HG02798 (cell line): Measurements from ENCODE around the gene ZNF780A.
"Not testable (repeated sequence)": the region's sequence is repeated elsewhere in the genome, so short reads cannot be mapped to it uniquely, and the experiment has no call there.

Experiments
- ATAC-seq: cut with Tn5 transposase; IDR thresholded peaks from one replicate; pipeline ENCODE4 v1.9.1; 2021; ENCODE audit warnings: mild to moderate bottlenecking; ENCODE audit not compliant: unreplicated experiment, poor library complexity

The ZNF780A gene

GRCh38 chr19:40090241-40091204 lies at the start of gene ZNF780A:
Gene ZNF780A, minus strand, starts transcription at chr19:40090943. Its CDS starts 6,190 bp downstream, at chr19:40084753.
- peak; percentile 87 for ATAC-seq

DNA sequence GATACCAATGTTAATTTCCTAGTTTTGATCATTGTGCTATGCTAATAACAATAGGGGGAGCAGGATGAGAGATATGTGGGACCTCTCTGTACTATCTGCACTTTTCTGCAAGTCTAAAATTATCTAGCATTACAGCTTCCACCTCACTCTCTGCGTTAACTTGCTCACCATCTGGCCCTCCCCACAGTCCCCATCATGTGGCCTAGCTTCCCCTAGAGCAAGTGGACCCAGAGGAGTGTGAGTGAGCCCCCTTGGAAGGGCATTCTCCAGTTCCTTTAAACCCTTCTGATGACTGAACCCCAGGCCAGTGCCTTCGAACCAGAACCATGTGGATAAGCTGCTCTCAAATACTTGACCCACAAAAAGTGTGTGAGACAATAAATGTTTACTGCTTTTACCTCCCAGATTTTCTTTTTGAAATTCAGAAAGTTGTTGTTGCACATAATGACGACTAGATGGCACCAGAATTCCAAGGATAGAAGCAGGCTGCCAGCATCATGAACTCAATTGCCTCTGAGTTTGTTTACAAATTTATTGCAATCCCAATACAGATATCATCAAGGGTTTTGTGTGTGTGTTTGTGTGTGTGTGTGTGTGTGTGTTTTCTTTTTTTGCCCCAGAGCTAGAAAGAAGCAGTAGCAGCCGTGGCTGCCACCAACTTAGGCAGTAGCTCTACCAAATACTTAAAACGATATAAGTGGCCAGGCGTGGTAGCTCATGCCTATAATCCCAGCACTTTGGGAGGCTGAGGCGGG lies 49.0 kb upstream of the ZNF780A start:
- ATAC-seq = no peak

DNA sequence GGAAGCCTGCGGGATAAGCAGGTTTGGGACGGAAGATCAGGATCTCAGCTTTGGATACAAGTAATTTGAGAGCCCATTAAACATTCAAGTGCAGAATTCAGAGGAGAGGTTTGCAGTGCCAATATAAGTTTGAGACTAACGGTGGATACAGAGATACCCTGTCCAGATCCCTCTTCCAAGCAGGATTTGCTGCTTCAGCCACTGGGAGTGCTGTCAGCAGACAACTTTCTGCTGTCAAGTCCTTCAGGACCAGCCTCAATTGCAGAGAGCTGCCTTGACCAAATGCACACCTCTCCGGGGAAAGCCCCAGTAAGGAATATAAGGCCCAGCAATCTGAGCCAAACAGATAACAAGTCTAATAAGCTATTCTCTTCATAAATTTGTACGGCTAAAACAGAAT lies 46.1 kb upstream of the ZNF780A start:
- ATAC-seq = no peak

GRCh38 chr19:40134866-40135265 lies 44.1 kb upstream of the ZNF780A start:
- ATAC-seq = no peak

- ATAC-seq = no peak
These were observed 42.7 kb upstream of the ZNF780A start for GRCh38 chr19:40133491-40133890.

GRCh38 chr19:40130013-40130412 lies 39.3 kb upstream of the ZNF780A start:
- no peak for ATAC-seq

GRCh38 chr19:40129425-40129824 lies 38.7 kb upstream of the ZNF780A start:
- no peak for ATAC-seq

DNA sequence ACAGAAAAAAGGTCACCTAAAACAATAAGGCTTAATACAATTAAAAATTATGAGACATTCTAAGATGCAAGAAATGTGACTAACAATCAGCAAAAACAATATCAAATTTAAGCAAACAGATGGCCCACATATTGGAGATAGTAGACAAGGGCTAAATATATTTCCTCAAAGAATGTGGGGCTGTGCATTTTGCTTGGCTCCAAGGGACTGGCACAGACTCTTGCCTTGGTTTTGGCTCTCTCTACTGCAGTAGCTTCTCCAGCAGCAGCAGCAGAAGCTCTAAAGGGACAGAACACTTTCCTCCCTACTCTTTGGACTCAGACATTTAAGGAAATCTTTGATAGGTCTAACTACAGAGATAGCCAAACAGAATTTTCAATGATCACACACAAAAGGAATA lies 38.2 kb upstream of the ZNF780A start:
- ATAC-seq = no peak

DNA sequence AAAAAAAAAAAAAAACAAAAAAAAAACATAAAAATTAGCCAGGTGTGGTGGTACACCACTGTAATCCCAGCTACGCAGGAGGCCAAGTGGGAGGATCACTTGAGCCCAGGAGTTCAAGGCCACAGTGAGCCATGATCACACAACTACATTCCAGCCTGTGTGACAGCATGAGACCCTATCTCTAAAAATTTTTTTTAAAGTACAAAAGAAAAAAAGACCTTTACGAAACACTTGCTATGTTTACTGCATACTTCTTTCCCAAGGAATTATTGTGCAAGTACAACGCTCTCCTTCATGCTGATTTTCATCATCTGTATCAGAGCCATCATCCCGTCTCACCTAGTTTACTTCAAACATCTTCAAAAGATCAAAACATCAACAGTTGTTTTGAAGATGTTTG lies 28.6 kb upstream of the ZNF780A start:
- no peak for ATAC-seq

DNA sequence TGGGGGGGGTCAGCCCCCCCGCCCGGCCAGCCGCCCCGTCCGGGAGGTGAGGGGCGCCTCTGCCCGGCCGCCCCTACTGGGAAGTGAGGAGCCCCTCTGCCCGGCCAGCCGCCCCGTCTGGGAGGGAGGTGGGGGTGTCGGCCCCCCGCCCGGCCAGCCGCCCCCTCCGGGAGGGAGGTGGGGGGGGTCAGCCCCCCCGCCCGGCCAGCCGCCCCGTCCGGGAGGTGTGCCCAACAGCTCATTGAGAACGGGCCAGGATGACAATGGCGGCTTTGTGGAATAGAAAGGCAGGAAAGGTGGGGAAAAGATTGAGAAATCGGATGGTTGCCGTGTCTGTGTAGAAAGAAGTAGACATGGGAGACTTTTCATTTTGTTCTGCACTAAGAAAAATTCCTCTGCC lies 27.9 kb upstream of the ZNF780A start:
- not testable (repeated sequence) for ATAC-seq

GRCh38 chr19:40116075-40116474 lies 25.3 kb upstream of the ZNF780A start:
- ATAC-seq = no peak

DNA sequence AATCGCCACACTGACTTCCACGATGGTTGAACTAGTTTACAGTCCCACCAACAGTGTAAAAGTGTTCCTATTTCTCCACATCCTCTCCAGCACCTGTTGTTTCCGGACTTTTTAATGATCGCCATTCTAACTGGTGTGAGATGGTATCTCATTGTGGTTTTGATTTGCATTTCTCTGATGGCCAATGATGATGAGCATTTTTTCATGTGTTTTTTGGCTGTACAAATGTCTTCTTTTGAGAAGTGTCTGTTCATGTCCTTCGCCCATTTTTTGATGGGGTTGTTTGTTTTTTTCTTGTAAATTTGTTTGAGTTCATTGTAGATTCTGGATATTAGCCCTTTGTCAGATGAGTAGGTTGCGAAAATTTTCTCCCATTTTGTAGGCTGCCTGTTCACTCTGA lies 23.4 kb upstream of the ZNF780A start:
- ATAC-seq = not testable (repeated sequence)

- ATAC-seq = not testable (repeated sequence)
These were observed 21.5 kb upstream of the ZNF780A start for GRCh38 chr19:40112271-40112670.

- no peak for ATAC-seq
These were observed 19.8 kb upstream of the ZNF780A start for GRCh38 chr19:40110570-40110969.

GRCh38 chr19:40104754-40105153 lies 14.0 kb upstream of the ZNF780A start:
- no peak for ATAC-seq

DNA sequence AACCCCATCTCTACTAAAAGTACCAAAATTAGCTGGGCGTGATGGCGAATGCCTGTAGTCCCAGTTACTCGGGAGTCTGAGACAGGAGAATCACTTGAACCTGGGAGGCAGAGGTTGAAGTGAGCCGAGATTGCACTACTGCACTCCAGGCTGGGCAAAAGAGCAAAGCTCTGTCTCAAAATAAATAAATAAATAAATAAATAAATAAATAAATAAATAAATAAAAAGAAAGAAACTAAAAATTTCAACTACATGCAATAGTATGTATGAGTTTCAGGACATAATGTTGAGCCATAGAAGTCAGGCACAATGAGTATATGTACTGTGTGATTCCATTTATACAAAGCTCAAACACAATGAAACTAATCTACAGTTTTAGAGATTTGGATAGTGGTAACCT lies 12.9 kb upstream of the ZNF780A start:
- no peak for ATAC-seq

DNA sequence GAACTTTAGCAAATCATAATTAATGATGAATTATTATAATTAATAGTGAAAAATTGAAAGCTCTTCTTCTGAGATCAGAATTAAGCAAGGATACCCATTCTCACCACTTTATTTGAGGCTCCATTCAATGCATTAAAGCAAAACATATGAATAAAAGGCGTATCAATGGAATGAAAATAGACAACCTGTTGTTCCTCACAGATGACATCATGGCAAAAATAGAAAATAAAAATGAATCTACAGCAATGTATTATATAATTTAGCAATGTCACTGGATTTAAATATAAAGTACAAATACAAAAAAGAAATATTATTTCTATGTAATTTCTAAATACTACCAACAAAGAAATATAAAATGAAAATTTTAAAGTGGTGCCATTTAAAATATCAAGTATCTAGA lies 11.1 kb upstream of the ZNF780A start:
- no peak for ATAC-seq

DNA sequence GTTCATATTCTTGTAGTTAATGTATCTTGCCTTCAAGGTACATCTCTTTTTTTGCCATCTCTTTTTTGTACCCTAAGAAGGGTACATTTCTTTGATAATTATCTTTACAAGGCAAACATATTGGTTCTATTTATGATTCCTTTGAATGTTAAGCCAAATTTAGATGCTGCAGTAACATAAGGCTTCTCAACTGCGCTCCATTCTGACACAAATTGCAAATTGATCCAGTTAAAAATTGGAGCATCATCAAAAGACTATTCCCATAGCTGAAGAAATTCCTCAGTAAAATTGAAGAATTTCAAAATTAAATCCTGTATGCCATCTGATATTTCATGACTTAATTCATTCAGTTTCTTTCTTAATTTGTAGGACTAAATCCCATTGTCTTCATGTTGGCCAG lies 2.7 kb upstream of the ZNF780A start:
- ATAC-seq = no peak

DNA sequence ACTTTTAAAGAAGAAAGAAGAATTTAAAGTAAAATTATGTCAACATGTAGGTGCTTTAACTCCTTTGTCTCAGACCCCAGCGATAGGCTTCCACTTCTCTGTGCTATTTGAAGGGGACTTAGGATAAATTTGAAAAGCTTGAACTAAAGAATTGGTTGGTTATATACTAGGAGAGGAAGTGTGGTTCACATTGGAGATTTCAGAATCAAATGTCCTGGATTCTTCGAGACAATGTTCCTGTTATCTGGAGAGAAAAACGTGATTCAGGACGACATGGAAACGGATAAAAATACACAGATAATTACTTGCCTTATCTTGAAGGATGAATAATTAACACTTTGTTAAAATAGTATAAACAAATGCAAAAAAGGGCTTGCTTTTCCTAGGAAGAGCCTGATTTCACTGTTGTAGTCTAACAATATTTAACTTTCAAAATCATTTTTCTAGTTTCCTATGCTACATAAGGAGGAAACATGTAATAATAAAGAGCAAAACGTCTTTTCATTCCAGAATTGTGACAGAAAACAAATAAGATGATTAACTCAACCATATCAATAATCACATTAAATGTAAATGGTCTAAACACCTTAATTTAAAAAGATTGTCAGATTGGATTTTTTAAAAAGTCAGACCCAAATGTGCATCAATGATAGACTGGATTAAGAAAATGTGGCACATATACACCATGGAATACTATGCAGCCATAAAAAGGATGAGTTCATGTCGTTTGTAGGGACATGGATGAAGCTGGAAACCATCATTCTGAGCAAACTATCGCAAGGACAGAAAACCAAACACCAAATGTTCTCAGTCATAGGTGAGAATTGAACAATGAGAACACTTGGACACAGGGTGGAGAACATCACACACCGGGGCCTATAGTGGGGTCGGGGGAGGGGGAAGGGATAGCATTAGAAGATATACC lies 724 bp upstream of the ZNF780A start:
- ATAC-seq = no peak

- no peak for ATAC-seq
These were observed 1.3 kb downstream of the ZNF780A start for GRCh38 chr19:40089462-40089861.
